DOHH2 (cell line): ENCODE measurements around the gene FFAR1.

Experiments used
- EZH2phosphoT487 ChIP-seq: fragments of 200-600 bp; sonication (generic); IDR thresholded peaks from 2 replicates; pipeline ENCODE4 v1.6.1; 2017; ENCODE audit warnings: borderline replicate concordance, mild to moderate bottlenecking, antibody characterized with exemption, low read length, moderate library complexity, mixed read lengths
- TF ChIP-seq, protein P1 (sequence below): fragments of 200-600 bp; sonication (generic); IDR thresholded peaks from one replicate; pipeline ENCODE4 v1.5.1; 2014; ENCODE audit warnings: antibody characterized with exemption, mild to moderate bottlenecking, low read depth, low read length; ENCODE audit not compliant: poor library complexity, severe bottlenecking

DNA sequence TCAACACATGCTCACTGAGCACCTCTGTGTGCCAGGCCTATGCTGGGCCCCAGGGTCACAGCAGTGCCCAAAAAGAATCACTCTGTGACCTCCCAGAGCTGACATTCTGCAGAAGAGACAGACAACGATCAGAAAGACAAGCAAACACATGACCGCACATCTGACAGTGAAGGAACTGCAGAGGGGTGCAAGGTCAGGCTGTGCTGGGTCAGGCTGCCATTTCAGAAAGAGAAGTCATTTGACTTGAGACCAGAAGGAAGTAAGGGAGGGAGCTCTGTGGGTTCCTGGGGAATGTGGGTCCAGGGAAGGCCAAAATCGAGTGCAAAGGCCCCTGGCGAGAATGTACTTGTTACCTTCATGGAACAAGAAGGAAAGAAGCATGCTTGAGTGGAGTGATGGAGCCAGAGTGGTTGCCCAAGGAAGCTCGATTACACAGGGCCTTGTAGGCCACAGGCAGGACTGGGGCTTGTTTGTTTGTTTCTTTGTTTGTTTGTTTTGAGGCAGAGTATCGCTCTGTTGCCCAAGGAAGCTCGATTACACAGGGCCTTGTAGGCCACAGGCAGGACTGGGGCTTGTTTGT lies 30.1 kb upstream of the FFAR1 start:
- TF ChIP-seq, protein P1, sequence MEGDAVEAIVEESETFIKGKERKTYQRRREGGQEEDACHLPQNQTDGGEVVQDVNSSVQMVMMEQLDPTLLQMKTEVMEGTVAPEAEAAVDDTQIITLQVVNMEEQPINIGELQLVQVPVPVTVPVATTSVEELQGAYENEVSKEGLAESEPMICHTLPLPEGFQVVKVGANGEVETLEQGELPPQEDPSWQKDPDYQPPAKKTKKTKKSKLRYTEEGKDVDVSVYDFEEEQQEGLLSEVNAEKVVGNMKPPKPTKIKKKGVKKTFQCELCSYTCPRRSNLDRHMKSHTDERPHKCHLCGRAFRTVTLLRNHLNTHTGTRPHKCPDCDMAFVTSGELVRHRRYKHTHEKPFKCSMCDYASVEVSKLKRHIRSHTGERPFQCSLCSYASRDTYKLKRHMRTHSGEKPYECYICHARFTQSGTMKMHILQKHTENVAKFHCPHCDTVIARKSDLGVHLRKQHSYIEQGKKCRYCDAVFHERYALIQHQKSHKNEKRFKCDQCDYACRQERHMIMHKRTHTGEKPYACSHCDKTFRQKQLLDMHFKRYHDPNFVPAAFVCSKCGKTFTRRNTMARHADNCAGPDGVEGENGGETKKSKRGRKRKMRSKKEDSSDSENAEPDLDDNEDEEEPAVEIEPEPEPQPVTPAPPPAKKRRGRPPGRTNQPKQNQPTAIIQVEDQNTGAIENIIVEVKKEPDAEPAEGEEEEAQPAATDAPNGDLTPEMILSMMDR: no peak
- no peak for TF ChIP-seq EZH2phosphoT487
